NOMO-1 treated with dmso at 0.1 percent for 144 hours (cell line): Measurements from ENCODE around the gene DDX17.

Experiments used
- DNase-seq: peaks from one replicate; lab custom pipeline; 2025; ENCODE audit not compliant: unreplicated experiment; lab: John Stamatoyannopoulos, UW

The DDX17 gene

GRCh38 chr22:38450234-38450797 is 55.8 kb downstream of the DDX17 start:
- no peak for DNase-seq

GRCh38 chr22:38449776-38450175 is 56.3 kb downstream of the DDX17 start:
- no peak for DNase-seq

GRCh38 chr22:38448945-38449745 is 57.0 kb downstream of the DDX17 start:
- DNase-seq = no peak

GRCh38 chr22:38446018-38446601 is 60.0 kb downstream of the DDX17 start:
- DNase-seq = no peak

- no peak for DNase-seq
Observed at GRCh38 chr22:38444783-38445182, 61.3 kb downstream of the DDX17 start.

GRCh38 chr22:38443628-38444521 is 62.2 kb downstream of the DDX17 start:
- no peak for DNase-seq

GRCh38 chr22:38442967-38443627 is 63.0 kb downstream of the DDX17 start:
- no peak for DNase-seq

GRCh38 chr22:38441620-38442287 is 64.4 kb downstream of the DDX17 start:
- DNase-seq = no peak

- no peak for DNase-seq
Observed at GRCh38 chr22:38440747-38441350, 65.3 kb downstream of the DDX17 start.

GRCh38 chr22:38437416-38437815 is 68.7 kb downstream of the DDX17 start:
- no peak for DNase-seq

GRCh38 chr22:38436629-38437395 is 69.3 kb downstream of the DDX17 start:
- no peak for DNase-seq

- no peak for DNase-seq
Observed at GRCh38 chr22:38435965-38436364, 70.1 kb downstream of the DDX17 start.

GRCh38 chr22:38435010-38435409 is 71.1 kb downstream of the DDX17 start:
- no peak for DNase-seq

- DNase-seq = no peak
Observed at GRCh38 chr22:38433871-38434270, 72.2 kb downstream of the DDX17 start.
